ENCODE data around the gene CLDN5.

GRCh38 chr22:19494001-19494560 lies 30.1 kb downstream of the CLDN5 start:
- TF ChIP-seq CTCF (conservative IDR thresholded peaks at IDR 0.05; ENCODE audit: low read length) = no peak
- no peak for TF ChIP-seq EZH2phosphoT487 (IDR thresholded peaks at IDR 0.05; ENCODE audit: borderline replicate concordance, low read depth, low read length)

Measured in OCI-LY7 (cell line).